CD4-positive, alpha-beta T cell treated with Interleukin-15 for 4 hours (primary cell): ENCODE data around the gene GATAD2A.

Experiments
- DNase-seq: peaks from one replicate; pipeline ENCODE4 v3.0.0-alpha.2; 2020; ENCODE audit warnings: low spot score

The GATAD2A gene

DNA sequence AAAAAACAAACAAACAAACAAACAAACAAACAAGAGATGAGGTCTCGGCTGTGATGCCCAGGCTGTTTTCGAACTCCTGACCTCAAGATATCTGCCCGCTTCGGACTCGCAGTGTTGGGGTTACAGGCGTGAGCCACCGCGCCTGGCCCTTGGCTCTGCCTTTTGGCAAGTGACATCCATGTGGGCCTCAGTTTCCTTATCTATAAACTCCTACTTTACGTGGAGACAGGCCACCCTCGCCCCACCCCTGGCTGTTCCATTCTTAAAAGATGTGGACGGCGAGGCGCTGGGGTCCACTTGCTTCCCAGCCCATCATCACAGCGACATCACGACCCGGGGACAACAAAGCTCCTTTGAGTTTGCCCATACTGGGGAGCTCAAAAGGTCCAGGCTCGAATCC is 108.2 kb downstream of the GATAD2A start:
- no peak for DNase-seq

DNA sequence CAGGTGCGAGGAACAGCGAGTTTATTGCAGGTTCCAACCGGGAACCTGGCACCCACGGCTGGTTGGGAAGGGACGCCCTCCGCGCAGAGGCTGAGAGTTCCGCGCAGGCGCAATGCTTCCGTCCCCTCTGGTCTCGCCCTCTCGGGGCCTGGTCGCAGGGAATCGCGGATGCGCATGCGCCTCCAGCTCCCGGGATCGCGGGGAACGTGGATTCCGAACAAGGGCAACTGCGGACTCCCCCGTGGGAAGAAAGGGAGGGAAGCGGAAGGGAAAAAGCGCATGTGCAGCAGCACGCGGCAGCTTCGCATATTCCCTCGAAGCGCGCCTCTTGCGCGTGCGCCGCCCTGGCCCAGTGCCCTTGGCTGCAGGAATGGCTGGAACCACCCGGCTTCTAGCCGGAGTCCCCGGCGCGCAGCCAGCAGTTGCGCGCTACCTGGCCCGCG is 108.8 kb downstream of the GATAD2A start:
- DNase-seq: no peak

DNA sequence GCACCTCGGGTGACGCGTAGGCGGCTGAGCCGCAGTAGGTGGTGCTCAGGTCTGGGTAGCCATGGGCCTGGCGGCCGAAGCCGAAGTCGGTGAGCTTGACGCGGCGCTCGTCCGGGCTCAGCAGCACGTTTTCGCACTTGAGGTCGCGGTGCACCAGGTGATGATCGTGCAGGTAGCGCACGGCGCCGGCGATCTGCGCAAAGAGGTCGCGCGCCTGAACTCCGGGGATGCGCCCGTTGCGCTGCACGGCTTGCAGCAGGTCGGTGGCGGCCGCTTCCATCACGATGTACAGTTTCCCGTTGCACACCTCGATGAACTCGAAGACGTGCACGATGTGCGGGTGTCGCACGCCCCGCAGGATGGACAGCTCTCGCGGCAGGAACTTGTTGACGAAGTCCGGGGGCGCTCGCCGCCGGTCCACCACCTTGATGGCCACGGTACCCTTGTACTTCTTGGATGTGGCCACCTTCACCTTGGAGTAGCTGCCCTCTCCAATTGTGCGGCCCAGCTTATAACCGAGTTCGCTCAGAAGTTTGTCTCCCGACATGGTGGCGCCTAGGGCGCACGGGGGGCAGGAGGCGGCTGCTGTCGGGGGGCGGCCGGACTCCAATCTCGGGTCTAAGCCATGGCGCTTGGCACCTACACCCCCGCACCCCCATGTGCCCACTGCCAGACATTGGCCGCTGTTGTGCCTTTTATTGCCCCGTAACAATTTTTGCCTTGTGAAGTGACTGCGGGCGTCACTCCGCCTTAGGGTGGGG is 109.6 kb downstream of the GATAD2A start, which contains the start of gene TSSK6:
TSSK6 (minus strand) TSS at position 668 of the 761 bp plus-strand sequence; CDS start at position 547, 121 bp downstream.
- no peak for DNase-seq

DNA sequence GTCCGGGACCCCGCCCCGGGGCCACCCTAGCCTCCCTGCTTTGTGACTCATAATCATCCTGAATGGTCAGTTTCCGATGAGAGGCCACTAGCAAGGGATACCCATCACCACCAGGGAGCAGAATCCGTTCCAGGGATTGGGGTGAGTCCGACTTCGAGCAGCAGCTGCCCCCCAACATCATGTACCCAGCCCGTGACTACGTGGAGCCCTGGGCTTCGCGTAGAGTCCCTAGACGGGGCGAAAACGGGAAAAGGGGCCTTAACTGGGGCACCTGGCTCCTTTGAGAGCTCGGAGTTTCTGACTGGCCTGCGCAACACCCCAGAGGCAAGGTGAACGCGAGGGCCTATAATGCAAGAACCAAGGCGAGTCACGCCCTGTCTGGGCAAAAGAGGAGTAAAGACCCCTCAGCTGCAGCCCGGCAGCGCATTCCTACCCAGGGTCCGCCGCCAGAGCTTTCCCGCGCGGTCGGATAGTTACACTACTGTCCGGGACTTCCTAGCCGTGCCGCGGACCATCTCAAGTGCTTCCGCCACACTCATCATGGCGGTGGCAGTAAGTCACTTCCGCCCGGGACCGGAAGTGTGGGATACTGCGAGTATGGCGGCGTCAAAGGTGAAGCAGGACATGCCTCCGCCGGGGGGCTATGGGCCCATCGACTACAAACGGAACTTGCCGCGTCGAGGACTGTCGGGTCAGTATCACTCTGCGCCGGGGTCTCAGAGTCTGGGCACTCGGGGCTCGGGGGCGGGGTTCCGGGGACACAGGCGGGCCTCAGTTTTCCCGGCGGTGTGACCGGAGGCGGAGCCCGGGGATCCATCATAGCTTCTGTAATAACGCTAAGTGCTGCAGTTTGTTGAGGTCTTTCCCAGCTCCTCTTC is 110.4 kb downstream of the GATAD2A start, which contains the start of gene NDUFA13:
NDUFA13 (plus strand) TSS at position 584 of the 878 bp plus-strand sequence; CDS start at position 598, 14 bp downstream.
- DNase-seq: peak; percentile 95

DNA sequence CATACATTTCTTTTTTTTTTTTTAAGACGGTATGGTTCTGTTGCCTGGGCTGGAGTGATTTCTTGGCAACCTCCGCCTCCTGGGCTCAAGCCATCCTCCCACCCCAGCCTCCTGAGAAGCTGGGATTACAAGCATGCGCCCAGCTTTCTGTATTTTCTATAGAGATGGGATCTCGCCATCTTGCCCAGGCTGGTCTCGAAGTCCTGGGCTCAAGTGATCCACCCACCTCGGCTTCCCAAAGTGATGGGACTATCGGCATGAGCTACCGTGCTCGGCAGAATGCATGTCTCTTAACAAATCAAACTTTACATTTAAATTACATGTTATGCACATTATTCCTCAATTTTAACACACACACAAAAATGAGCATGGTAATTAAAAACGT is 111.8 kb downstream of the GATAD2A start:
- DNase-seq: no peak

DNA sequence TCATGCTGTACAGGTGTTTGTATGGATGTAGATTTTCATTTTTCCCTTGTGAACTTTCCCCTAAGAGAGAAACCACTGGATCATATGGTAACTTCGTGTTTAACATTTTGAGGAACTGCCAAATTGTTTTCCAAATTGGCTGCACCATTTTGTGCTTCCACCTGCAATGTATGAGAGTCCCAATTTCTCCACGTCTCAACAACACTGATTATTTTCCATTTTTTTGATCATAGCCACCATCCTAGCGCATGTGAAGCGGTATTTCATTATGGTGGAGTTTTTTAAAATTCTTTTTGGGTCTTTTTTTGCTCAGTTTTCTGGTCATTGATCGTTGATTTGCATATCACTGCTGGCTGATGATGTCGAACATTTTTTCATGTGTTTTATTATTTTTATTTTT is 115.5 kb downstream of the GATAD2A start:
- DNase-seq: no peak

DNA sequence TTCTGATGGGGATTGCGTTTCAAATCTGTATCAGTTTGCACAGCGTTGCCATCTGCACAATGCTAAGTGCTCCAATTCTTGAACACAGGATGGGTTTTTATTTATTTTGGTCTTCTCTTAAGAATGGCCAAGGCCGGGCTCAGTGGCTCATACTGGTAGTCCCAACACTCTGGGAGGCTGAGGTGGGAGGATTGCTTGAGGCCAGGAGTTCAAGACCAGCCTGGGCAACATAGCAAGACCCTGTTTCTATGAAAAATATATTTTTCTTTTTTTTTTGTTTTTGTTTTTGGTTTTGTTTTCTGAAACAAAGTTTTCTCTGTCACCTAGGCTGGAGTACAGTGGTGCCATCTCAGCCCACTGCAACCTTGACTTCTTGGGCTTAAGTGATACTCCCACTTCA is 117.7 kb downstream of the GATAD2A start:
- DNase-seq: no peak

DNA sequence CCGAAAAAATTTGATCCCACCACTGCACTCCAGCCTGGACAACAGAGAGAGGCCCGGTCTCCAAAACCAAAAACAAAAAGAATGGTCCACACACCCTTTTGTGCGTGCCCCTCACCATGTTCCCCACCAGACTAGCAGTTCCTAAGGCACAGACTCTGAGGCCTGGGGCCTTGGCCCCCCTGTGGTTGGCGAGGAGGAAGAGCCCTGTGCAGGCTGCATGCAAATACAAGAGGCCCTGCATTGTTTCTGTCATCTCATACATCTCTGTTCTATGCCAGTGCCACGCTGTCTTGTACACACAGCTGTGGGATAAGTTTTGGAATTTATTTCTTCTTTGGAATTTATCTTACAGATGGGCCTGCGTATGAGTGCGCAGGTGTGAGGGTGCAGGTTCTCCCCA is 118.6 kb downstream of the GATAD2A start:
- DNase-seq: no peak

DNA sequence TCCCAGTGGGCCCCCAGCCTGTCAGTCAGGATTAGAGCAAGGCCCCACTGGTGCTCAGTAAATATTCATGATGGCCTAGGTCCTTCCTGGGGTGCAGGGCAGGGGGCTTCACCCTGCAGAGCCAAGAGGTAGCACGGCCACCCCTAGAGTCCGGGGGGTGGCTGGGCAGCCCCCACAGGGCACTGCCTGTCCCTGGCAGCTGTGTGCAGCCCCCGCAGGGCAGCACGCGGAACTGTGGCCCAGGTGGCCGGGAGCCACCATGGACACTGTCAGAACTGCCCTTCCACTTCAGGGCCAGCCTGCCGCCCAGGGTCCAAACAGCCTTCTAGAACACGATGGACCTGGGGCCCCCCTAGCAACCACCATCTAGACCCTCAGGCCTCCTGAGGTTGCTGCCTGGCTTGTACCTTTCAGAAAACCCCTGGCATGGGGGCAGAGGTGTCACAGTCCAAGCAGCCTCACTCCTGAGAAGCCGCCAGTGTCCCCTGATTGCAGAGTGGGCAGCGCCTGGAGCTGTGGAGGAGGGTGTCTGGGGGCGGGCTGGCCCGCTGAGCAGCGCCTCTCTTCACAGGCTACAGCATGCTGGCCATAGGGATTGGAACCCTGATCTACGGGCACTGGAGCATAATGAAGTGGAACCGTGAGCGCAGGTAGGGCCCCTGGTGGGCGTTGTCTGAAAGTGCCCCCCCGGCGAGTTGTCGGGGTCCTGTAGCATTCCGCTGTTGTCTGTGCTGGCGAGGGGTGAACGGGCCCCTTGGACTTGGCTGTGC is 120.3 kb downstream of the GATAD2A start:
- DNase-seq: no peak

DNA sequence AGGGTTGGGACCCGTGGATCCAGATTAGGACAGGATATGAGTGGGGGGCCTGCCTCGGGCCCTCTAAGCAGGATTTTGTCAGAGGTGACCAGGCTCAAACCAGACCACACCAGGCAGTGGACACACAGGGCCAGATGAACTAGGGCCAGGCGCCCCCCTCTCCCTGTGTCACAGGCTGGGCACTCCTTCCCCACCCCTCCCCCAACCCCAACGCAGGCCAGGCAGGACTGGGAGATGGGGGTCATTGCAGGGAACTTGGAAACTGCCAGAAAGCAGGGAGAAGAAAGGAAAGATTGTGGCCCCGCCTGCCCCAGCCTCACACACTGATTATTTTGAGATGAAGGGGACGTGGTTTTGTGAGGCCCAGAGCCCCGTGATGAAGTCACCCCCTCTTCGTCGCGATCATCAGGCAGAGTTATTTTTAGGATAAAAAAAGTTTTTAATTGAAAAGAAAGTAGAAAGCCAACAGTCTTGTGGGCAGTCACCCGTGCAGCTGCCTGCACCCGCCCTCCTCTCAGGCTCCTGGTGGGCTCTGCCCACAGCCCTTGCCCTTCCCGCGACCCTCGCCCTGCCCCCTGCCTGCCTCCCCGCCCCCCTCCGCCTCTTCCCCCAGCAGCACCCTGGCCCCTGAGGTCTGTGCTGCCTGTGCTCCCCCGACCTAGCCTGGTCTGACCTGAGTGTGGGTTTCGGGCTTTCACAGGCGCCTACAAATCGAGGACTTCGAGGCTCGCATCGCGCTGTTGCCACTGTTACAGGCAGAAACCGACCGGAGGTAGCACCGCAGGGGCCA is 121.3 kb downstream of the GATAD2A start:
- no peak for DNase-seq

DNA sequence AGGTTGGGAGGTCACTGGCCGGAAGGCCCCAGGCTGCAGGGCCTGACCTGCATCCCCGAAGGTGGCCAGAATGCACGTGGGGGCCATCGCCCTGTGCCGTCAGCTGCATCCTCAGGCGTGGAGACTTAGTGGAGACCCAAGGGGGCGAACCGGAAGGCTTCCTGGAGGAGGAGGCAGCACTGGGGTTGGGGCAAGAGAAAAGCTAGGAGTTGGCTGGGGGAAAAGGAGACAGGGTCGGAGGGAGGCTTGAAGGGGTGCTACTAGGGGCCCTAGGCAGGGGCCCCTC is 121.8 kb downstream of the GATAD2A start:
- no peak for DNase-seq

DNA sequence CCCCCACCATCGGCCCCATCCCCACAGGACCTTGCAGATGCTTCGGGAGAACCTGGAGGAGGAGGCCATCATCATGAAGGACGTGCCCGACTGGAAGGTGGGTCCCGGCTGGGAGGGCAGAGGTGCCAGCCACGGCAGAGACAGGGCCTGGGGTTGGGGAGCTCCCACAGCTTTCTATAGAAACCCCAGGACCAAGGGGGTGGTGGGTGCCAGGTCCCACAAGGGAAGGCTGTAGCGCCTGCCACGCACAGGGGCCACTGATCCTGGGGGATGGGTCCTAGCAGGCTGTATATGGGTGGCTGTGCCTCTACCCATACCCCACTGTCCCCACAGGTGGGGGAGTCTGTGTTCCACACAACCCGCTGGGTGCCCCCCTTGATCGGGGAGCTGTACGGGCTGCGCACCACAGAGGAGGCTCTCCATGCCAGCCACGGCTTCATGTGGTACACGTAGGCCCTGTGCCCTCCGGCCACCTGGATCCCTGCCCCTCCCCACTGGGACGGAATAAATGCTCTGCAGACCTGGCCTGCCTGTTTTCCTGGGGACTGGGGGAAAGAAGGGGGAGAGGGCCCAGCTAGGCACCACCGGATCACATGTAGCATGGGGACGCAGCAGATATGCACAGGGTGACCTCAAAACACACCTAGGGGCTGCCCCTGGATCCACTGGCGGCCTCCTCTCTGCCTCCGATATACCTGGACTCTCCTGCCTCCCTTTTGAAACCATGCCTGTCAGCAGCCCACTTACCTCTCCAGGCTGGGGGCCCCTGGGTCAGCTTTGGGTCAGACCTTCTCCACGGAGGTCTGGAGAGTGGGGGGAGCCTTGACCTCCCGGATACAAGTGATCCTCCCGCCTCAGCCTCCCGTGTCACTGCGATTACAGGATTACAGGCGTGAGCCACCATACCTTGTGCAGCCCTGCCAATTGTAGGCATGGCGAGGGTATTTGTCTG is 122.5 kb downstream of the GATAD2A start:
- no peak for DNase-seq

DNA sequence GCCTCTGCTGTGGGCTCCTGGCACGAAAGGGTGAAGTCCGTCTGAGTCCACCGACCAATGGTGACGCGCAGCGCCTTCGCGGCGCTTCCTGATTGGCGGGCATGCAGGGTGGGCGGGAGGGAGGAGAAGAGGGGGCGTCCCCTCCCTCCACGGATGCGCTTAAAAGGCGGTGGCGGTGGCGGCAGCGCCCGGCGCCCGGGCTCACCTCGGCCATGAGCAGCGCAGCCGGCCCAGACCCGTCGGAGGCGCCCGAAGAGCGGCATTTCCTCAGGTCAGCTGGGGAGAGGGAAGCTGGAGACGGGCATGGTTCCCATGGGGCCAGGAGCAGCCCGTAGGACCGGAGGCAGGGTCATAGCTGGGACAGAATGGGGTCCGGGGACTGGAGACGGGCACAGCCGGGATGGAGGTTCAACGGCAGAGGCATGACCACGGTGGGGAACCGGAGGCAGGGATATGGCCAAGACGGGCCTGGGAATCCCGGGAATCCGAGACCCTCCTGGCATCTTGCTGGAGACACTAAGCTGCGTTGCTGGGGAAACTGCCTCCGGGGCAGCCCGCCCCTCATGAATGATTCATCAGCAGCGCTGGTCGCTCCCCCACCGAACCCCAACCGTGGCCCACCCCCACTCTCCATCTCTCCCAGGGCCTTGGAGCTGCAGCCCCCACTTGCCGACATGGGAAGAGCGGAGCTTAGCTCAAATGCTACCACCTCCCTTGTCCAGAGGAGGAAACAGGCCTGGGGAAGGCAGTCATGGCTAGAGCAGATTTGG is 123.4 kb downstream of the GATAD2A start, which contains the start of gene YJEFN3:
YJEFN3 (plus strand) TSS at position 191 of the 770 bp plus-strand sequence; CDS start at position 213, 22 bp downstream.
- no peak for DNase-seq

DNA sequence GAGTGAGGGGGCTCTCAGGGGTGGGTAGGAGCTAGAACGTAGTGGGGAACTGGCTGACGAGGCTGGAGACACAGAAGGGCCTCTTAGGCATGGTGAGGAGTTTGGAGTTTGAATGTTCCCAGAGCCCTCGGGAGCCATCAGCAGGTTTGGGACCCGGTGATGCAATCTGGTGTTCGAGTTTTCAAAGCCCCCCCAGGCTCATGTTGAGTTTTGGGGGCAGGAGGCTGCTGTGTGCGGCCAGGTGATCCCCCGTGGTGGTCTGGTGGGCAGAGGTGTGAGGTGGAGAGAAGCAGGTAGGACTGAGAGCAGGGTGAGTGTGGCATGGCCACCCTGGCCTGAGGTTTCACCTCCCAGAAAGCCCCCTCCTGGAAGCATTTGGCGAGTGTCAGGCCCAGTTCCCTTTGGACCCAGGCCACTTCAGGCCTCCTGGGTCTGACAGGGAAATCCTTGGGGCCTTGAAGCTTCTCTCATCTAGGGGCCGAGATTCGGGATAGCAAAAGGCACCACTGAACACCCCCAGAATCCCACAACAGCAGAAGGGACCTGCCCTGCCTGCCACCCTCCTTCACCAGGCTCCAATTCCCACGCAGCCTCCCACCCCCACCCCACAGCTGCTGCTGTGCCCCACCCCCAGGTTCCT is 124.4 kb downstream of the GATAD2A start:
- no peak for DNase-seq

DNA sequence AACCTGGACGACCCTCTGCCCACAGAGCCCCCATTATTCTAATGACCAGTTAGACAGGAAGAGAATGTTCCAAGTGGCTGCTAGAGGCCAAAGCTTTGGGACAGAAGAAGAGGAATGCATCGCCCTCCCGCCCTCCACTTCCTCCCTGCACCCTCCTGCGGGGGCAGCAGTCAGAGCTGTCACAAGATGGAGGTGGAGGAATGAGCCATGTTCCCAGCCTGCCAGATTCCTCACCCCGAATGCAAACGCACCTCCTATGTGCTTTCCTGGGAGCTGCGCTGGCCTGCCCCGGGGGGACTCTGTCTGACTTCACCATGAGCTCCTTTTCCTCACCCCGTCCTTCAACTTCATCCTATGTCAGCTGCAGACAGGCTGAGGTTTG is 124.9 kb downstream of the GATAD2A start:
- DNase-seq: no peak

DNA sequence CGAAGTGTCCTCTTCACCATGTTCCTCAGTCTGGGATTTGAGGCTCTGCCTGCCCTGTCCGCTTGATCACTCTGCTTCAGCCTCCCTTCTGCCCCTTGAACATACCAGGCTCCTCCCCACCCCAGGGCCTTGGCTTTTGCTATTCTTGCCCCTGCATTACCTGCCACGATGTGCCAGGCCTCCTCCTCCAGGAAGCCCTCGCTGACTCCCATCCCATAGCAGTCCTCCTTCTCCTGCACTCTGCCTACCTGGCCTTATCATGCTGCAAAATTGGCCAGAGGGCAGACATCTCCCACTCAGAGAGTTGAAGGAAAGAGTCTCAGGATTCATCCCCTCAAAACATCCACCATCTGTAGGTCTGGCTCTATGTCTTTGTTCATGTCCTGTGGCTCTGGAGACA is 125.4 kb downstream of the GATAD2A start:
- no peak for DNase-seq

DNA sequence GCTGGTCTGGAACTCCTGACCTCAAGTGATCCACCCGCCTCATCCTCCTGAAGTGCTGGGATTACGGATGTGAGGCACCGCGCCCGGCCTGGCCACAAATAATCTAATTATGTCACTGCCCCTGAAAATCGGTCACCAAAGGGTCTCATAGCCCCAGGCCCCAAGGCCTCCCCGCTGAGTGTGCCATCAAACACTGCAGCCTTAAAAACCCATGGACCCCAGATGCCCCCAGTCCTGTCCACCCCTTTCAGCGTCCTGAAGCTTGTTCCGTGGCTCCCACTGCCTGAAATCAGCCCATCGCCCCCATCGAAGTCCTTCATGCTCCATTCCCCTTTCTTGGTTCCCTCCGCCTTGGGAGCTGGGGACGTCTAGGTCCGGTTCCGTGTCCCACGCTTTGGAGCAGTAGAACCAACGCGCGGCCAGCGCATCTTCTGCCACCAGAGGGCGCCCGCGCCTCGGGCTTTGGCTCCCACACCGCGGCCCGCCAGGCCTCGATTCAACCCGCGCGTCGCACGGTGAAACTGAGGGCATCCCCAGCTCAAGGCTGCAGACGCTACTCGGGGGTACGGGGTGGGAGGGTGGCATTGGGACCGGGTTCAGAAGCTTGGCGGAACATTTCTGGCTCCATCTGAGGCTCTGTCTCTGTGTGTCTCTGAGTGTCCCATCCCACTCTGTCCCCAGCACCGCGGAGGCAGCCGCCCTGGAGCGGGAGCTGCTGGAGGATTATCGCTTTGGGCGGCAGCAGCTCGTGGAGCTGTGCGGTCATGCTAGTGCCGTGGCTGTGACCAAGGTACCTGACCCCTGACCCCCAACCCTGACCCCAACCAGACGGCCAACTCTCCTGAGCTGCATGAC is 126.7 kb downstream of the GATAD2A start:
- DNase-seq: peak; percentile 84
